Measurements from ENCODE around the gene C12orf43.

Gene C12orf43

GRCh38 chr12:121030576-121031212, 14.4 kb upstream of the C12orf43 start:
- TF ChIP-seq CTCF (IDR thresholded peaks at IDR 0.05; ENCODE audit: poor library complexity, severe bottlenecking), result no peak
- H3K4me1 ChIP-seq (ENCODE audit: insufficient read depth, poor library complexity, severe bottlenecking), result peaks cover 13% of the 10 kb centered on the region
- DNase-seq (ENCODE audit: low spot score) (no peak), ATAC-seq (ENCODE audit: low read depth) (no peak)
- no peaks in the 10 kb centered on the region for H3K36me3 ChIP-seq (ENCODE audit: low read depth)
- H3K27me3 ChIP-seq (ENCODE audit: insufficient read depth, poor library complexity, severe bottlenecking), result no peaks in the 10 kb centered on the region
- H3K27ac ChIP-seq (ENCODE audit: poor library complexity, severe bottlenecking), result no peak overlapping the region
- H3K4me3 ChIP-seq (ENCODE audit: severe bottlenecking), result no peak overlapping the region
- no peaks in the 10 kb centered on the region for H3K9me3 ChIP-seq (ENCODE audit: severe bottlenecking)

GRCh38 chr12:121026274-121027045, 10.2 kb upstream of the C12orf43 start:
- no peak overlapping the region for H3K4me3 ChIP-seq (ENCODE audit: severe bottlenecking)
- TF ChIP-seq CTCF (IDR thresholded peaks at IDR 0.05; ENCODE audit: poor library complexity, severe bottlenecking), result no peak
- H3K9me3 ChIP-seq (ENCODE audit: severe bottlenecking), result no peaks in the 10 kb centered on the region
- H3K27ac ChIP-seq (ENCODE audit: poor library complexity, severe bottlenecking), result no peak overlapping the region
- ATAC-seq (ENCODE audit: low read depth) (no peak), DNase-seq (ENCODE audit: low spot score) (no peak)
- H3K36me3 ChIP-seq (ENCODE audit: low read depth), result no peaks in the 10 kb centered on the region
- H3K27me3 ChIP-seq (ENCODE audit: insufficient read depth, poor library complexity, severe bottlenecking), result no peaks in the 10 kb centered on the region
- no peaks in the 10 kb centered on the region for H3K4me1 ChIP-seq (ENCODE audit: insufficient read depth, poor library complexity, severe bottlenecking)

GRCh38 chr12:121025442-121026226, 9.3 kb upstream of the C12orf43 start:
- no peak for TF ChIP-seq CTCF (IDR thresholded peaks at IDR 0.05; ENCODE audit: poor library complexity, severe bottlenecking)
- DNase-seq (ENCODE audit: low spot score), result no peak
- ATAC-seq (ENCODE audit: low read depth), result no peak; the same call in 2 of the 3 replicates
- H3K4me1 ChIP-seq (ENCODE audit: insufficient read depth, poor library complexity, severe bottlenecking), result no peaks in the 10 kb centered on the region
- no peaks in the 10 kb centered on the region for H3K9me3 ChIP-seq (ENCODE audit: severe bottlenecking)
- H3K27ac ChIP-seq (ENCODE audit: poor library complexity, severe bottlenecking), result no peak overlapping the region
- H3K36me3 ChIP-seq (ENCODE audit: low read depth), result no peaks in the 10 kb centered on the region
- H3K27me3 ChIP-seq (ENCODE audit: insufficient read depth, poor library complexity, severe bottlenecking), result no peaks in the 10 kb centered on the region
- no peak overlapping the region for H3K4me3 ChIP-seq (ENCODE audit: severe bottlenecking)

GRCh38 chr12:121023799-121024198, 7.5 kb upstream of the C12orf43 start:
- no peak for TF ChIP-seq CTCF (IDR thresholded peaks at IDR 0.05; ENCODE audit: poor library complexity, severe bottlenecking)
- H3K27ac ChIP-seq (ENCODE audit: poor library complexity, severe bottlenecking), result no peak overlapping the region
- H3K36me3 ChIP-seq (ENCODE audit: low read depth), result no peaks in the 10 kb centered on the region
- no peaks in the 10 kb centered on the region for H3K9me3 ChIP-seq (ENCODE audit: severe bottlenecking)
- no peak overlapping the region for H3K4me3 ChIP-seq (ENCODE audit: severe bottlenecking)
- no peak for DNase-seq (ENCODE audit: low spot score)
- no peak for ATAC-seq (ENCODE audit: low read depth)
- H3K27me3 ChIP-seq (ENCODE audit: insufficient read depth, poor library complexity, severe bottlenecking), result no peaks in the 10 kb centered on the region
- H3K4me1 ChIP-seq (ENCODE audit: insufficient read depth, poor library complexity, severe bottlenecking), result no peaks in the 10 kb centered on the region
